GM10266 (cell line): ENCODE data around the gene GK2.

Experiments used
- DNase-seq: peaks from one replicate; pipeline ENCODE4 v3.0.0; 2012; ENCODE audit errors: extremely low spot score
- TF ChIP-seq, protein P1 (sequence below): IDR thresholded peaks from 2 replicates; pipeline ENCODE4 v1.5.1; 2012; ENCODE audit warnings: mild to moderate bottlenecking, low read depth; ENCODE audit not compliant: control insufficient read depth, insufficient read depth; ENCODE audit errors: missing control alignments

The GK2 gene

DNA sequence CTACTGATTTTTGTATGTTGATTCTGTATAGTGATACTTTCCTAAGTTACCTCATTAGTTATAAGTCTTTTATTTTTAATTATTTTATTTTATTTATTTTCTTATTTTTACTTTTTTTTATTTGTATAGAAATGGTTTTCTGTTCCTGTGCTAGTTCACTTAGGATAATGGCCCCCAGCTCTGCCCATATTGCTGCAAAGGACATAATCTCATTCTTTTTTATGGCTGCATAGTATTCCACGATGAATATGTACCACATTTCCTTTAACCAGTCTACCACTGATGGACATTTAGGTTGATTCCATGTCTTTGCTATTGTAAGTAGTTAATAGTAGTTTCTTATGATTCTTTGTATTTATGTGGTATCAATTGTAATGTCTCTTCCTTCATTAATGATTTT, 31.5 kb upstream of the GK2 start:
- DNase-seq = no peak
- TF ChIP-seq, protein P1, sequence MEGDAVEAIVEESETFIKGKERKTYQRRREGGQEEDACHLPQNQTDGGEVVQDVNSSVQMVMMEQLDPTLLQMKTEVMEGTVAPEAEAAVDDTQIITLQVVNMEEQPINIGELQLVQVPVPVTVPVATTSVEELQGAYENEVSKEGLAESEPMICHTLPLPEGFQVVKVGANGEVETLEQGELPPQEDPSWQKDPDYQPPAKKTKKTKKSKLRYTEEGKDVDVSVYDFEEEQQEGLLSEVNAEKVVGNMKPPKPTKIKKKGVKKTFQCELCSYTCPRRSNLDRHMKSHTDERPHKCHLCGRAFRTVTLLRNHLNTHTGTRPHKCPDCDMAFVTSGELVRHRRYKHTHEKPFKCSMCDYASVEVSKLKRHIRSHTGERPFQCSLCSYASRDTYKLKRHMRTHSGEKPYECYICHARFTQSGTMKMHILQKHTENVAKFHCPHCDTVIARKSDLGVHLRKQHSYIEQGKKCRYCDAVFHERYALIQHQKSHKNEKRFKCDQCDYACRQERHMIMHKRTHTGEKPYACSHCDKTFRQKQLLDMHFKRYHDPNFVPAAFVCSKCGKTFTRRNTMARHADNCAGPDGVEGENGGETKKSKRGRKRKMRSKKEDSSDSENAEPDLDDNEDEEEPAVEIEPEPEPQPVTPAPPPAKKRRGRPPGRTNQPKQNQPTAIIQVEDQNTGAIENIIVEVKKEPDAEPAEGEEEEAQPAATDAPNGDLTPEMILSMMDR = no peak

DNA sequence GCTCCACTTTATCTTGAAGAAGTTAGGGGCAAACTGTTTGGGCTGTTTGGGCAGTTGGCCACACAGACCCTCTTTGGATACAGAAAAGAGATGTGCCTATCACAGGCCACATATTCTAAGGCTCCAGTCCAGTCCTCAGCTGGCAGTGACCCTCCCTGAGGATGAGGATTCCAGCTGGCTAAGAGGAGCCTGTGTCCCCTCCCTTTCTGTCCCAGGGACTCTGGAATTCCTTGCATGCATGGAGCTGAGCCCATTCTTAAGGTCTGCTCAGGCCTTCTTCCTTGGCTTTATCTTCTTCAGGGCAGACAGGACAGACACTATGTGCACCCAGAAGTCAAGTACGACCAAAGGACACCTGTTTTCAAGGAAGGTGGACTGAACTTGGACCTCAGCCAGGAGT, 23.8 kb upstream of the GK2 start:
- TF ChIP-seq, protein P1 = no peak
- DNase-seq = no peak

DNA sequence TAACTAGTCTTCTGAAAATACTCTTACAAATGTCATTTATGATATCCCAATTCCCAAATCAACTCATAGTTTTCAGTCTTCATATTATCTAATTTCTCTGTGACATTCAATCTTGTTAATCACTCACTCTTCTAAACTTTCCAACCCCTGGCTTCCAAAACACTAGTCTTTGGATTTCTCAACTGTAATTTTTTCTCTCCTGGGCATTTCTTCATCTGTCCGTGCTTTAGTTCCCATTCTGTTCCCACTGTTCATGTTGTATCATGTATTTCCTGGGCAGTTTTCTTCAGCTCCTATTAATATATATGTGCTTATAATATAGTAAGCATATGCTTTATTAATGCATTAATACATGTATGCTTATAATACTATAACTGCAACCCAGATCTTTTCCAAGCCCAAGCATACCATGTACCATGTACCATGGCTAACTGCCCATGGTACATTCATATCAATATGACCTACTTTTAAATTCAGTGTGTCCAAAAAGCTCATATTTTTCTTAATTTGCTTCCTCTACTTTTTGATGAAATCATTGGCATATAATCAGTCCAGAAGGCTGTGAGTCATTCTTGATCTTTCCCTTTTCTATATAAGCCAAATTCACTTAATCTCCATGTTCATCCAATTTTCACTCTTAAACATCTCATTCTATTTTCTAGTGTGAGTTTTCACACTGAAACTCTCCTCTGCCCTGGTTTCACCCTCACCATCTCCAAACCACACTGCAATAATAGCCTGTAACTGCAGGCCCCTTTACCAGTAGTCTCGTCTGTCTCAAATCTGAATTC, 21.3 kb upstream of the GK2 start:
- no peak for DNase-seq
- TF ChIP-seq, protein P1 = no peak

DNA sequence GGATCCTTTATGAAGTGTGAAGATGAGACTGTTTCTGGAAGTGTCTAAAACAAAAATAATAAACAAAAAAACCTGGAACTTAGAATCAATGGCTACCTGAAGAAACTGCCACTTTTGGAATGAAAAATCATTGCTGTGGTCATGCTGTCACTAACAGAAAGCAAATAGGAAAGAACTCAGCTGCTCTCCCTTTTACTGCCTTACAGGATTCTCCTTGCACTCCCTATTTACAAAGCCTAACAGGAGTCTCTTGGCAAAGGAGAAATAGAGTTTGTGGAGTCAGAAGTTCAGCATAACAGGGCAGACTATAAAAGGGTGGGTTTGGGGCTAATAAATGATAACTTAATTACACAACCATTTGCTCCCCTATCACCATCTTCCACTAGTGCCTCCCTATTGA, 19.0 kb upstream of the GK2 start:
- TF ChIP-seq, protein P1 = no peak
- DNase-seq = no peak

DNA sequence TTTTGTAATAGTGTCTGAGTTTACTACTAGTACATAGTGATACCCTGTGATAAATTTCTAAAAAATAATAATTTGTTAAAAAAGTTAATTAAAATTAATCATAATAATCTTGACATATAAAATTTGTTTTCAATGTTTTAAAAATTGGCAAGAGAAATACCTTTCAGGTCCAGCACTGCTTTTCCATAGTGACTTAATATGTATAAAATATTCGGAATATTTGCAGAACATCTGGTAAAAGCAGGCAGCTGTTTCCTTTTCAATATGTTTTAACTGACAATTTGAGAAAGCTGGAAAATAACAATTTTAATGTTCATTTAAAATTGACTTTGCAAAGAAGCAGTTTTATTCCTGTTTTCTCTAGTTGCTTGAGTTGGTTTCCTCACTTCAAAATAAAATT, 17.6 kb upstream of the GK2 start:
- TF ChIP-seq, protein P1 = no peak
- DNase-seq = no peak

DNA sequence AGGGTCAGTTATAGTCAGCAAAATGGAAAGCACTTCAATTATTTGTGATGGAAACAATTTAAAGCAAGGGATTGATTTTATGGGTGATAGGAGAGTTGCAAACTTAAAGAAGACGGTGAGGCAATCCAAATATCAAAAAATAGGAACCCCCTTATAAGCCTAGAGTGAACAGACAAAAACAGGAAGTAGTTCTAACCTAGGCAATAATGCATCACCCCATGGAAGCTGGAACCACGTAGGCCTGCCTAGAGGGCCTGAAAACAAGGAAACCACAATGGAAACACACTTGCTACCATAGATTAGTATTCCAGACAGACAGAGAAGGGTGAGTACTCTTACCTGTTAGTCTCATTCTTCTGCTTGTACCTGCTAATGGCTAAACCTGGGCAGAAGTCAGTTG, 13.5 kb upstream of the GK2 start:
- DNase-seq = no peak
- TF ChIP-seq, protein P1 = no peak

DNA sequence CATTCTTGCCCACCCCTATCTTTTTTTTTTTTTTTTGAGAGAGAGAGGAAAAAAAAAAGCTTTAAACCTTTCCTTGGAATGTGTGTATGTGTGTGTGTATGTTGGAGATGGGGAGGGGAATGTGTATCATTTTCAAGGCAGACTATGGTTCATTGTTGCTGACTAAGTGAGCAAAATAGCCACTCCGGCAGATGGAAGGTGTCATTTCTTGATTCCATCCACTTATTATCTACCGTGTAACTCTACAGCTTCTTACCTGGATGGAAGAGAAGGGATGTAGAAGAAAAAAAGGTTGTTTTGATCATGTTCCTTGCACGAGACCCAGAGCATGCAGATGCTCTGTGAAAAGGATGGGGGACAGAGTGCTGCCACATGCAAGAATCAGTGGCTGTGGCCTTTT, 5.9 kb upstream of the GK2 start:
- TF ChIP-seq, protein P1 = no peak
- no peak for DNase-seq
